ENCODE measurements around the gene GALNT3. TPM values are rescaled to one million over a fixed set of nuclear protein-coding genes. Genes with fewer than 3 reads are reported as not detected.
A peak's percentile ranks its signal among the peaks of the same experiment; 100 is the strongest.

GALNT3 gene
- total RNA-seq, 4 donors from 2014 or later, result 17.2 to 230 (median 52.7) TPM

DNA sequence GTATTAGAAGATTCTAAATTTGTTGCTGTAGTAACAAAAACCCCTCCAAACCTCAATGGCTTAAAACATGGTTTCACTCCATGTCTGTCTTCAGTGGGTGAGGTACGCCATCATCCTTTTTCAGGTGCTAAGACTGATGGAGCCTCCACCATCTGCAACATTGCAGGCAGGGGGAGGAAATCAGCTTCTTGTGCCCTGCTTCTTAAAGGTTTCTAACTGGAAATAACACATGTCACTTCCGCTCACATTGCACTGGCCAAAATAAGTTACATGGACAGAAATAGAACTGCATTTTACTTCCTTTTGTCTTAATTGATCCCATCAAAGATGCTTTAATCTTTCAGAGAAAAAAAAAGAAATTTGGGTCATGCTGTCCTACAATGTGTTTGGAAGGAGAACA is 94.1 kb downstream of the GALNT3 start:
- Histone ChIP-seq H3K27me3 (no peaks in the 10 kb centered on the region), H3K4me1 (peaks cover 0 to 4% (median 0%) of the 10 kb centered on the region in 4 donors), H3K27ac (no peak overlapping the region), H3K9me3 (no peaks in the 10 kb centered on the region), H3K4me3 (no peak overlapping the region), H3K36me3 (no peaks in the 10 kb centered on the region)
- 76 to 82% methylated on average over 2 of the region's 2 CpGs for WGBS, 2 donors (ENCODE audit: low coverage in 1 of 2)
- in situ Hi-C loops (cut with MboI; ENCODE audit: low pct_ligation_motif_present in 1 of 4, low pct_unique_long_range_greater_than_20kb in 1 of 4, low sequenced_read_pairs in 3 of 4), result loop anchor here (5.0 to 25.0 kb wide), 4 partner anchors 288 to 313 kb away; no protein-coding TSS in a partner anchor
- no peak for DNase-seq
- TF ChIP-seq, protein P1, sequence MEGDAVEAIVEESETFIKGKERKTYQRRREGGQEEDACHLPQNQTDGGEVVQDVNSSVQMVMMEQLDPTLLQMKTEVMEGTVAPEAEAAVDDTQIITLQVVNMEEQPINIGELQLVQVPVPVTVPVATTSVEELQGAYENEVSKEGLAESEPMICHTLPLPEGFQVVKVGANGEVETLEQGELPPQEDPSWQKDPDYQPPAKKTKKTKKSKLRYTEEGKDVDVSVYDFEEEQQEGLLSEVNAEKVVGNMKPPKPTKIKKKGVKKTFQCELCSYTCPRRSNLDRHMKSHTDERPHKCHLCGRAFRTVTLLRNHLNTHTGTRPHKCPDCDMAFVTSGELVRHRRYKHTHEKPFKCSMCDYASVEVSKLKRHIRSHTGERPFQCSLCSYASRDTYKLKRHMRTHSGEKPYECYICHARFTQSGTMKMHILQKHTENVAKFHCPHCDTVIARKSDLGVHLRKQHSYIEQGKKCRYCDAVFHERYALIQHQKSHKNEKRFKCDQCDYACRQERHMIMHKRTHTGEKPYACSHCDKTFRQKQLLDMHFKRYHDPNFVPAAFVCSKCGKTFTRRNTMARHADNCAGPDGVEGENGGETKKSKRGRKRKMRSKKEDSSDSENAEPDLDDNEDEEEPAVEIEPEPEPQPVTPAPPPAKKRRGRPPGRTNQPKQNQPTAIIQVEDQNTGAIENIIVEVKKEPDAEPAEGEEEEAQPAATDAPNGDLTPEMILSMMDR (IDR thresholded peaks at IDR 0.05), result no peak
- TF ChIP-seq POLR2A (IDR thresholded peaks at IDR 0.05) (no peak), POLR2AphosphoS5 (IDR thresholded peaks at IDR 0.05) (no peak), EP300 (IDR thresholded peaks at IDR 0.05; ENCODE audit: low read depth) (no peak)
- intact Hi-C loops (cut with DNase I; ENCODE audit: low total_unique reads), result loop anchor here (2.0 kb wide), 1 partner anchor 299 kb away; no protein-coding TSS in a partner anchor

DNA sequence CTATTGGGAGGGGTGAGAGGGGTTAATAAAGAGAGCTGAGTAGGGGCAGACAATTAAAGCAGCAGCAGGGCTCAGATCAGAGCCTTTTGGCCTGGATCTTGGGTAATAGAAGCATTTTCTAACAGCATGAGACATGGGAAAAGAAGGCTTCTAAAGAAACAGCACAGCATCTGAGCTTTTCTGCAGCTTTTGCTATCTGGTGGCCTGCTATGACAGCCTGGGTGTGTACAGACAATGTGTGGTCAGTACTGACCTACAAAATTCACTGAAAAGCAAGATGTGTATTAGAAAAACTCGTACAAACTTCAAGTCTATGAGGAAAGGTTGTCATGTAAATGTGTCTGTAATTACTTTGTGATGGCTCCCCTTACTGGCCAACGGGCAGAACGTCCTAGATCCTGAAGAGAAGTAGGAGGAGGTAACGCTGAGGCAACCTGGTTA is 95.6 kb downstream of the GALNT3 start:
- Histone ChIP-seq H3K27ac (no peak overlapping the region), H3K4me1 (peaks cover 0 to 4% (median 0%) of the 10 kb centered on the region in 4 donors), H3K9me3 (no peaks in the 10 kb centered on the region), H3K36me3 (no peaks in the 10 kb centered on the region), H3K27me3 (no peaks in the 10 kb centered on the region), H3K4me3 (no peak overlapping the region)
- DNase-seq, result peak; percentile 29
- 0 to 4% methylated on average over 3 to 4 of the region's 4 CpGs for WGBS, 2 donors (ENCODE audit: low coverage in 1 of 2)
- in situ Hi-C loops (cut with MboI; ENCODE audit: low pct_ligation_motif_present in 1 of 4, low pct_unique_long_range_greater_than_20kb in 1 of 4, low sequenced_read_pairs in 3 of 4), result loop anchor here (5.0 to 25.0 kb wide), 4 partner anchors 286 to 311 kb away; no protein-coding TSS in a partner anchor
- TF ChIP-seq, protein P1 (IDR thresholded peaks at IDR 0.05), result peak; percentile 32 to 50 (median 39)
- TF ChIP-seq POLR2A (IDR thresholded peaks at IDR 0.05), result no peak
- no peak for TF ChIP-seq EP300 (IDR thresholded peaks at IDR 0.05; ENCODE audit: low read depth)
- TF ChIP-seq POLR2AphosphoS5 (IDR thresholded peaks at IDR 0.05), result no peak
- intact Hi-C loops (cut with DNase I; ENCODE audit: low total_unique reads), result loop anchor here (2.0 kb wide), 1 partner anchor 298 kb away; no protein-coding TSS in a partner anchor

DNA sequence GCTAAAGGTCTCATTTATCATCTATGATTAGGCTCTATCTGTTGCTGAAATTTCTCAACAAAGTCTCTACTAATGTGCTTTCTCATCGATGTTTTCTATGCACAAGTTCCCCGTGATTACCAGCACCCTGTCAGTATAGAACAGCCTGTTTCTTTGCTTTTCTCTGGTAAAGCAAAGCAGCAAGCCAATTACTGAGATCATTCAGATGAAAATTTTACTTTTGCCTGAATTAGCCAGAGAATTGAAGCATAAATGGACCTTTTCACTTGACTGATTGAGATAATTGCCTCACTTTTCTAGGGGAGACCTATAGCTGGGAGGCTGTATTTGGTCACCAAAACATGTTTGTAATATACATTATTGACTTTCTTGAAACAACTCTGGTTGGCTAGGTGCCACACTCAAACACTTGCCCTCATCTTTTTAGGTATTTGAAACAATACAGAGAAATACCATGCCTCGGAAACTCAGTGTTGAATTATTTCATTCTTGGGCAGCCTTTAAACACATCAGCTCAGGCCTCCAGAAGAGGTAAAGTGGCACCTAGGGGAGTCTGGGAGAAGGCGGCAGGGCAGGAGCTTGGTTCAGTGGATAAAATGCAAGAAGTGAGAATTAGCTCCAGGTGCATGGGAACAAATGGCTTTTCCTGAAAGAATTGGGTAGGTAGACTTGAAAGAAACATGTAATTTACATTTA is 96.2 kb downstream of the GALNT3 start:
- TF ChIP-seq, protein P1 (IDR thresholded peaks at IDR 0.05), result no peak
- TF ChIP-seq POLR2AphosphoS5 (IDR thresholded peaks at IDR 0.05) (no peak), POLR2A (IDR thresholded peaks at IDR 0.05) (no peak), EP300 (IDR thresholded peaks at IDR 0.05; ENCODE audit: low read depth) (no peak)
- Histone ChIP-seq H3K9me3 (no peaks in the 10 kb centered on the region), H3K4me3 (no peak overlapping the region), H3K27me3 (no peaks in the 10 kb centered on the region), H3K27ac (no peak overlapping the region), H3K4me1 (peaks cover 0 to 4% (median 0%) of the 10 kb centered on the region in 4 donors), H3K36me3 (no peaks in the 10 kb centered on the region)
- no peak for DNase-seq
- intact Hi-C loops (cut with DNase I; ENCODE audit: low total_unique reads) (loop anchor here (2.0 kb wide), 1 partner anchor 297 kb away; no protein-coding TSS in a partner anchor), in situ Hi-C loops (cut with MboI; ENCODE audit: low pct_ligation_motif_present in 1 of 4, low pct_unique_long_range_greater_than_20kb in 1 of 4, low sequenced_read_pairs in 3 of 4) (loop anchor here (5.0 to 25.0 kb wide), 4 partner anchors 286 to 311 kb away; no protein-coding TSS in a partner anchor)
- WGBS, 2 donors (ENCODE audit: low coverage in 1 of 2), result 93 to 94% methylated on average over 4 of the region's 4 CpGs

Other genes with a start within 250 kb of the GALNT3 start
- 10 to 100 TPM; 11.9 to 33.8 (median 23.0) TPM for gene TTC21B, start 159.5 kb upstream of the GALNT3 start, total RNA-seq